Thoracic aorta (tissue), 2 donors: ENCODE results near the gene ALDH1A3. TPM values are rescaled to one million over a fixed set of nuclear protein-coding genes. Genes with fewer than 3 reads are reported as not detected.

ENCODE experiments used
- ATAC-seq: fragments of 150-250 bp; one replicate; pipeline ENCODE4 v1.8.0; 2017; ENCODE audit warnings: low read depth; ENCODE audit not compliant: insufficient number of reproducible peaks, low FRiP score
- DNase-seq: peaks from one replicate; pipeline ENCODE4 v3.0.0-alpha.2; 2020; ENCODE audit warnings: low spot score
- H3K27ac ChIP-seq, 2 donors: fragments of 200-600 bp; sonication (generic); 1 replicate in 1 of 2; 2 replicates in 1 of 2; pipeline ENCODE4 v1.5.1; 2016; ENCODE audit warnings: mild to moderate bottlenecking in 2 of 2, moderate library complexity in 2 of 2
- H3K27me3 ChIP-seq: fragments of 200-600 bp; sonication (generic); replicated peaks from 2 replicates; pipeline ENCODE4 v1.6.0; 2016; ENCODE audit warnings: mild to moderate bottlenecking; ENCODE audit not compliant: insufficient read depth
- H3K36me3 ChIP-seq: fragments of 200-600 bp; sonication (generic); one replicate; pipeline ENCODE4 v1.5.1; 2016
- H3K4me1 ChIP-seq, 2 donors: fragments of 200-600 bp; sonication (generic); 1 replicate in 1 of 2; 2 replicates in 1 of 2; pipeline versions ENCODE4 v1.5.1 to v1.6.0; 2016; ENCODE audit warnings: low read depth in 2 of 2, mild to moderate bottlenecking in 1 of 2; ENCODE audit not compliant: control insufficient read depth in 1 of 2
- H3K4me3 ChIP-seq: fragments of 200-600 bp; sonication (generic); 2 replicates; pipeline ENCODE4 v1.5.1; 2016; ENCODE audit warnings: mild to moderate bottlenecking
- H3K9me3 ChIP-seq: fragments of 200-600 bp; sonication (generic); 2 replicates; pipeline ENCODE4 v1.5.1; 2016
- total RNA-seq, 2 donors: library from RNA; depleted of rRNA; stranded (reverse); fragments of >200 nt; gene quantifications; one replicate each; pipeline versions ENCODE4 v1.1.0 to v1.2.3, GENCODE V29; 2016
- TF ChIP-seq, protein P1 (sequence below): fragments of 200-600 bp; sonication (generic); IDR thresholded peaks from one replicate; pipeline ENCODE4 v1.5.1; 2019; ENCODE audit warnings: antibody characterized with exemption

ALDH1A3 gene
- total RNA-seq, 2 donors from 2014 or later: 3.2 to 21.8 TPM

DNA sequence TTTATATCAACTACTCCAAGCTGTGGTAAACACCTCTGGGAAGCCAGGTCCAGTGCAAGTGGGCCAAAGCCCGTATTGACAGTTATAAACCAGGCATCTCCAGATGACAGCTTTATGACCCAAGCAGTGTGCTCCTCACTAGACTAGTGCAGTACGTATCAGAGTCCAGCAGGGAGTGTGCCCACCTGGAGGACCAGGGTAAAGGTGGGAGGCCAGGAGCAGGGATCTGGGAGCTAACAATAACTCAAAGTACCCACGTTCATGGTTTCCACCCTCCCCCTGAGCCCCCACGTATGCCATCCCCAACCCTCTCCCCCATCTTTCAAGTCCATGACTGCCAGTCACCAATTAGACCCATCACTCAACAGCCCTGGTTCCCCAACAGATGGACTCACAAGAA, 27.0 kb upstream of the ALDH1A3 start:
- H3K9me3 ChIP-seq: no peaks in the 10 kb centered on the region
- H3K4me3 ChIP-seq: no peak overlapping the region
- no peak overlapping the region for H3K27ac ChIP-seq
- ATAC-seq (no peak), DNase-seq (no peak)
- H3K27me3 ChIP-seq: no peaks in the 10 kb centered on the region
- no peaks in the 10 kb centered on the region for H3K36me3 ChIP-seq
- TF ChIP-seq, protein P1, sequence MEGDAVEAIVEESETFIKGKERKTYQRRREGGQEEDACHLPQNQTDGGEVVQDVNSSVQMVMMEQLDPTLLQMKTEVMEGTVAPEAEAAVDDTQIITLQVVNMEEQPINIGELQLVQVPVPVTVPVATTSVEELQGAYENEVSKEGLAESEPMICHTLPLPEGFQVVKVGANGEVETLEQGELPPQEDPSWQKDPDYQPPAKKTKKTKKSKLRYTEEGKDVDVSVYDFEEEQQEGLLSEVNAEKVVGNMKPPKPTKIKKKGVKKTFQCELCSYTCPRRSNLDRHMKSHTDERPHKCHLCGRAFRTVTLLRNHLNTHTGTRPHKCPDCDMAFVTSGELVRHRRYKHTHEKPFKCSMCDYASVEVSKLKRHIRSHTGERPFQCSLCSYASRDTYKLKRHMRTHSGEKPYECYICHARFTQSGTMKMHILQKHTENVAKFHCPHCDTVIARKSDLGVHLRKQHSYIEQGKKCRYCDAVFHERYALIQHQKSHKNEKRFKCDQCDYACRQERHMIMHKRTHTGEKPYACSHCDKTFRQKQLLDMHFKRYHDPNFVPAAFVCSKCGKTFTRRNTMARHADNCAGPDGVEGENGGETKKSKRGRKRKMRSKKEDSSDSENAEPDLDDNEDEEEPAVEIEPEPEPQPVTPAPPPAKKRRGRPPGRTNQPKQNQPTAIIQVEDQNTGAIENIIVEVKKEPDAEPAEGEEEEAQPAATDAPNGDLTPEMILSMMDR: no peak
- H3K4me1 ChIP-seq: peaks cover 0 to 6% of the 10 kb centered on the region in 2 donors

DNA sequence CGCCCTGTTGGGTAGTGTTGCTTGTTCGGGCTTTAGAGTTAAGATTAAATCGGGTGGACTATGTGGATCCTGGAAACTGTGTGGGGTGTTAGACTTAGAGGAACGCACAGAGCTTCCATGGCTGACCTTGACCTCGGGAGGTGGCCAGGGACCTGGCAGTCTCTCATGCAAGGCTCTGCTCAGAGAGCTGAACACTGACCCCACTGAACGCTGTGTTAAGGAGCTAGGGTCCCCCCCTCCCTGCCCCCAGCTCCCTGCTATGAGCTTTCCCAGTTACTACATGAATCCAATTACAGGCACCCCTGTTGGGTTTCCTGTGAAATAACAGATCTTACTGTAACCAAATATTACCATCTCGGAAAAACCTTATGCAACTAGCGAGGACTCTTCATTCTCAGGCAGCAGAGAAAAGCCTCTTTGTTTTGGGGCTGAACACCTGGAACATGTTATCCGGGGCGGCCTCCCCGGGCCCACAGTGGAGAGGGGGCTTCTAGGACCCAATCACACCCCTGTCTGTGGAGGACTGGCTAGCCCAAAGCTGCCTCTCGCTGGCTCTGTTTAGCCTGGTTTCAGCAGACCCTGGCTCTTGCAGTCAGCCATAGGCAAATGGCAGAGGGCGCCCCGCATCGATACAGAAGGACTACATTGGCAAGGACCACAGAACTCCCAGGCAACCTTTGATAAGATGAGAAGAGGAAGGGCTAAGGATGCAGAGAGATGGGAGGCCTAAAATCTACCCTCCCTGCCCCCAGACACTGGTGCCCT, 25.8 kb upstream of the ALDH1A3 start:
- Histone ChIP-seq H3K27ac (no peak overlapping the region), H3K36me3 (no peaks in the 10 kb centered on the region), H3K27me3 (no peaks in the 10 kb centered on the region), H3K4me3 (no peak overlapping the region), H3K4me1 (peaks cover 0 to 6% of the 10 kb centered on the region in 2 donors), H3K9me3 (no peaks in the 10 kb centered on the region)
- DNase-seq (no peak), ATAC-seq (no peak)
- TF ChIP-seq, protein P1: no peak

DNA sequence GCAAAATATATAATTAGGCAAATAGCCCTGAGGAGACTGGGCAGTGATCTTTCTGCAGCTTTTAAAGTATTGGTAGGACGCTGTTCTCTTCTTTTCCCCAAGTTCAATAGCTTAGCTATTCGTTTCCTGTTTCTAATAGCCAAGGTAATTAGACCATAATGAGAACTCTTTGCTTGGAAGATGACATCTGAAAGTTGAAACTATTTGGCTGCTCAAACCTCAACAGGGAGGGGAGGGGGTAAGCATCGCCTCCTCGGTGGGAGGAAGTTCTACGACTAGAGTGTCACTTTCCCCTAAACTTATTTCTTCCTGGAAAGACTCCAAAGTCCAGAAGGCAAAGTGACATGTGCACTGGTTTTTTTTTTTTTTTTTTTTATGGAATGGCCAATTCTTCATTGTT, 22.8 kb upstream of the ALDH1A3 start:
- no peaks in the 10 kb centered on the region for H3K36me3 ChIP-seq
- TF ChIP-seq, protein P1: no peak
- H3K4me1 ChIP-seq: no peaks in the 10 kb centered on the region
- no peak overlapping the region for H3K27ac ChIP-seq
- H3K4me3 ChIP-seq: no peak overlapping the region
- no peak for DNase-seq
- H3K9me3 ChIP-seq: no peaks in the 10 kb centered on the region
- H3K27me3 ChIP-seq: no peaks in the 10 kb centered on the region
- no peak for ATAC-seq

DNA sequence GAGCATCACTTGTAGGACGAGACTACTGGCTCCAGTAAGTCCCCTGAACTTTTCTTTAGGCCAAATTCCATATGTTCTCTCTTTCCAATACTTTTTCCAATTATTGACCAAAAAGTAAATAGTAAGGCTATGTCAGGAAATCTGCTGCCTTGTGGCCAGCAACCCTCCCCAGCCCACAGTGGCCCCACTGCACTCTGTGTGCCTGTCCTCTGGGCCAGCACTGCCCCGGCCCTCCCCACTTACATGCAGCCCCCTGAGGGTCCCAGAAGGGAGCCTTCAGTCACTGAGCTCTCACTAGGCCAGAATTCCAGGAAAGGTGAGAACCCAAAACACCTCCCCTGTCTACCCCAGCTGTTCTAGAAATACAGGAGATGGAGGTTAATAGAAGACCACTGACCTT, 21.3 kb upstream of the ALDH1A3 start:
- Histone ChIP-seq H3K9me3 (no peaks in the 10 kb centered on the region), H3K27ac (no peak overlapping the region), H3K36me3 (no peaks in the 10 kb centered on the region), H3K27me3 (no peaks in the 10 kb centered on the region), H3K4me3 (no peak overlapping the region), H3K4me1 (no peaks in the 10 kb centered on the region)
- DNase-seq (no peak), ATAC-seq (no peak)
- TF ChIP-seq, protein P1: no peak

DNA sequence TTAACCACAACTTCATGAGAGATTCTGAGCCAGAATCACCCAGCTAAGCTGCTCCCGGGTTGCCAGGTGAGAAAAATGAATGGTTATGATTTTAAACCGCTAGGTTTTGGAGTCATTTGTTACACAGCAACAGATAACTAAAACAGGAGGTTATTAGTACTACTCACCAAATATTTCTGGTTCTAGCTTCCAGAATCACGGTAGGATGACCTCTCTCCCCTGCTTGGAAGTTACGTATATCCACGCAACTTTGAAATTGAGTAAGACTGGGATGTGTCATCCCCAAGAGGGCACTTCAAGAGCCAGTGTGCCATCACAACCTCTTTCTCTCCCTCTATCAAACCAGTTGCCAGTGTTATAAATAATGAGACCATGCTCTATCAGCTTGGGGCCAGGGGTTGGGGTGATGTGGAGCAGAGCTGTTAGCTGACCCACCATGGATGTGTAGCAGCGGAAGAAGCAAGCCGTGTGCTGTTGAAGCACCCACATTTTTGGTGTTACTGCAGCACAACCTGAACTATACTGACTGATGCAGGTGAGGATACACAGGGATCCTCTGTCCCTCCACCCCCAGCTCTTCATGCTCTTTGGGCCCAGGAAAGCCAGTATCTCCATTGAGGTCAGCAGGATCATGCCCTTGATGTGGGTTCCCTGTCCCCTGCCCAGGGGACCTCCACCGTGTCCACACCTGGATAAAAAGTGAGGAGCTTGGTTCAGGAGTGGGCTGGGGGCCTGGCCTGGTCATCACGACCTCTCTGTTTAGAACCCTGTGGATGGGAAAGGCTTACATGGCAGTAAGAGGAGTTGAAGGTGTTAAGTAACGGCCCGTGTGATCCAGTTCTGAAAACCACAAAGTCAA, 19.4 kb upstream of the ALDH1A3 start:
- H3K9me3 ChIP-seq: no peaks in the 10 kb centered on the region
- no peaks in the 10 kb centered on the region for H3K27me3 ChIP-seq
- no peaks in the 10 kb centered on the region for H3K4me1 ChIP-seq
- DNase-seq: no peak
- H3K4me3 ChIP-seq: no peak overlapping the region
- no peaks in the 10 kb centered on the region for H3K36me3 ChIP-seq
- TF ChIP-seq, protein P1: no peak
- ATAC-seq: no peak
- no peak overlapping the region for H3K27ac ChIP-seq
